MM.1S (cell line): Measurements from ENCODE around the gene RFX2.

Source experiments
- DNase-seq: peaks from one replicate; pipeline ENCODE4 v3.0.0-alpha.2; 2015
- H2AFZ ChIP-seq: fragments of 300-600 bp; sonication (generic); 2 replicates; pipeline ENCODE4 v1.6.0; 2016; ENCODE audit warnings: antibody characterized with exemption, low read length
- H3F3A ChIP-seq: fragments of 300-600 bp; sonication (generic); 2 replicates; pipeline ENCODE4 v1.6.1; 2016; ENCODE audit warnings: mild to moderate bottlenecking, antibody characterized with exemption, low read length, moderate library complexity, mixed read lengths; ENCODE audit not compliant: insufficient read depth
- H3K27ac ChIP-seq: fragments of 300-600 bp; sonication (generic); 2 replicates; pipeline ENCODE4 v1.5.1; 2016; ENCODE audit warnings: mild to moderate bottlenecking, low read length
- H3K27me3 ChIP-seq: fragments of 300-600 bp; sonication (generic); replicated peaks from 2 replicates; pipeline ENCODE4 v1.6.0; 2016; ENCODE audit warnings: low read length; ENCODE audit not compliant: insufficient read depth
- H3K36me3 ChIP-seq: fragments of 300-600 bp; sonication (generic); replicated peaks from 2 replicates; pipeline ENCODE4 v1.6.1; 2016; ENCODE audit warnings: mild to moderate bottlenecking, low read length, mixed read lengths; ENCODE audit not compliant: insufficient read depth
- H3K4me1 ChIP-seq: fragments of 300-600 bp; sonication (generic); 2 replicates; pipeline ENCODE4 v1.6.1; 2016; ENCODE audit warnings: low read length, mixed read lengths
- H3K4me2 ChIP-seq: fragments of 300-600 bp; sonication (generic); 2 replicates; pipeline ENCODE4 v1.6.0; 2016; ENCODE audit warnings: low read depth, low read length
- H3K4me3 ChIP-seq: fragments of 300-600 bp; sonication (generic); 2 replicates; pipeline ENCODE4 v1.5.1; 2016; ENCODE audit warnings: low read length, mixed read lengths
- H3K79me2 ChIP-seq: fragments of 300-600 bp; sonication (generic); 2 replicates; pipeline ENCODE4 v1.6.1; 2016; ENCODE audit warnings: mixed run types, low read length, mixed read lengths
- H3K9ac ChIP-seq: fragments of 300-600 bp; sonication (generic); 2 replicates; pipeline ENCODE4 v1.6.1; 2016; ENCODE audit warnings: low read length, mixed read lengths
- H3K9me2 ChIP-seq: fragments of 300-600 bp; sonication (generic); replicated peaks from 2 replicates; pipeline ENCODE4 v1.6.1; 2016; ENCODE audit warnings: mild to moderate bottlenecking, low read length, mixed read lengths; ENCODE audit not compliant: insufficient read depth
- H3K9me3 ChIP-seq: fragments of 300-600 bp; sonication (generic); replicated peaks from 2 replicates; pipeline ENCODE4 v1.6.1; 2016; ENCODE audit warnings: mild to moderate bottlenecking, low read length, mixed read lengths; ENCODE audit not compliant: insufficient read depth
- H4K20me1 ChIP-seq: fragments of 300-600 bp; sonication (generic); 2 replicates; pipeline ENCODE4 v1.6.1; 2016; ENCODE audit warnings: mild to moderate bottlenecking, low read length, moderate library complexity, mixed read lengths; ENCODE audit not compliant: insufficient read depth
- CTCF ChIP-seq: fragments of 300-600 bp; sonication (generic); IDR thresholded peaks from 2 replicates; pipeline ENCODE4 v1.5.1; 2016; ENCODE audit warnings: antibody characterized with exemption, low read length, mixed read lengths
- EZH2 ChIP-seq: fragments of 300-600 bp; sonication (generic); optimal IDR thresholded peaks from 2 replicates; pipeline ENCODE3; 2017; ENCODE audit warnings: low read depth, mild to moderate bottlenecking, antibody characterized with exemption, low read length, mixed read lengths
- EZH2phosphoT487 ChIP-seq: fragments of 300-600 bp; sonication (generic); IDR thresholded peaks from 2 replicates; pipeline ENCODE4 v1.6.1; 2018; ENCODE audit warnings: antibody characterized with exemption, low read length

RFX2 gene

GRCh38 chr19:6103217-6103644, 7.1 kb downstream of the RFX2 start:
- H3K27ac ChIP-seq, result no peak overlapping the region
- no peak for DNase-seq
- H3K4me2 ChIP-seq, result no peak overlapping the region
- no peaks in the 10 kb centered on the region for H3K36me3 ChIP-seq
- no peak overlapping the region for H3K4me3 ChIP-seq
- no peaks in the 10 kb centered on the region for H3K9me3 ChIP-seq
- H3K27me3 ChIP-seq, result peaks cover 71% of the 10 kb centered on the region
- TF ChIP-seq EZH2 (no peak), EZH2phosphoT487 (no peak), CTCF (no peak)
- H3K4me1 ChIP-seq, result no peaks in the 10 kb centered on the region
- H3F3A ChIP-seq, result no peaks in the 10 kb centered on the region
- no peaks in the 10 kb centered on the region for H4K20me1 ChIP-seq
- no peak overlapping the region for H3K9ac ChIP-seq
- H3K79me2 ChIP-seq, result no peaks in the 10 kb centered on the region
- no peak overlapping the region for H2AFZ ChIP-seq
- H3K9me2 ChIP-seq, result no peaks in the 10 kb centered on the region

GRCh38 chr19:6101991-6102390, 8.3 kb downstream of the RFX2 start:
- Histone ChIP-seq H3F3A (no peaks in the 10 kb centered on the region), H2AFZ (no peak overlapping the region), H3K27me3 (peaks cover 73% of the 10 kb centered on the region), H3K4me1 (no peaks in the 10 kb centered on the region), H3K9me3 (no peaks in the 10 kb centered on the region), H3K36me3 (no peaks in the 10 kb centered on the region), H3K9ac (no peak overlapping the region), H3K9me2 (no peaks in the 10 kb centered on the region), H3K27ac (no peak overlapping the region), H3K79me2 (no peaks in the 10 kb centered on the region), H4K20me1 (no peaks in the 10 kb centered on the region), H3K4me2 (no peak overlapping the region), H3K4me3 (no peak overlapping the region)
- TF ChIP-seq CTCF (no peak), EZH2phosphoT487 (no peak), EZH2 (no peak)
- no peak for DNase-seq

DNA sequence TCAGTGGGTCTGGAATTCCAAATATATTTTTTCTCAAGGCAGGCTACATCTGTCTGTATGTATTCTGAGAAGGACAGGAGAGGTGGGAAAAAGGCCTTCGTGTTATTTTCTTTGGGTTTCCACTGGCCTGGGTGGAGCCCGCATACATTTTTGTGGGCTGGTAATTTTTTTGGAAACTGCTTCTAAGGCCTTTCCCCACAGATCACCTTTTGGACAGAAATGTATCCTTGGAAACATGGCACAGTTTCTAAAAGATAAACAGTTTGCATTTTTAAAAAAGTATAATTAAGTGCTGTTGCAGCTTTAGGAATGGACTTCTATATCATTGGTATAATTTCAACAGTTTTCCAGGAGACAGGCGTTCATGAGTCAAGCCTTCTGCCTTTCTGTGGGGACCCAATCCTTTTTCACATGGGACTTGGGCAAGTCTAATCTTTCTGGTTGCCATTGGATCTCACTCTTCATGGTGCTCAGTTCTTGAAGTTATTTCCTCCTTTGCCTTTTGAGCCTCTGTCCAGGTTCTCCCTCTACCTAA, 8.9 kb downstream of the RFX2 start:
- Histone ChIP-seq H2AFZ (no peak overlapping the region), H3K4me1 (no peaks in the 10 kb centered on the region), H4K20me1 (no peaks in the 10 kb centered on the region), H3K27me3 (peaks cover 76% of the 10 kb centered on the region), H3K36me3 (no peaks in the 10 kb centered on the region), H3K4me2 (no peak overlapping the region), H3K9ac (no peak overlapping the region), H3F3A (no peaks in the 10 kb centered on the region), H3K27ac (no peak overlapping the region), H3K79me2 (no peaks in the 10 kb centered on the region), H3K9me3 (no peaks in the 10 kb centered on the region), H3K4me3 (no peak overlapping the region), H3K9me2 (no peaks in the 10 kb centered on the region)
- no peak for TF ChIP-seq EZH2
- no peak for TF ChIP-seq CTCF
- TF ChIP-seq EZH2phosphoT487, result no peak
- no peak for DNase-seq
